GM20000 (cell line): Measurements from ENCODE around the gene ENKD1.

ENCODE experiments used
- DNase-seq: peaks from one replicate; pipeline ENCODE4 v3.0.0; 2012; ENCODE audit warnings: low spot score
- TF ChIP-seq, protein P1 (sequence below): IDR thresholded peaks from 2 replicates; pipeline ENCODE4 v1.5.1; 2012; ENCODE audit warnings: mild to moderate bottlenecking, control low read depth; ENCODE audit errors: extremely low read depth, missing control alignments

ENKD1 gene

DNA sequence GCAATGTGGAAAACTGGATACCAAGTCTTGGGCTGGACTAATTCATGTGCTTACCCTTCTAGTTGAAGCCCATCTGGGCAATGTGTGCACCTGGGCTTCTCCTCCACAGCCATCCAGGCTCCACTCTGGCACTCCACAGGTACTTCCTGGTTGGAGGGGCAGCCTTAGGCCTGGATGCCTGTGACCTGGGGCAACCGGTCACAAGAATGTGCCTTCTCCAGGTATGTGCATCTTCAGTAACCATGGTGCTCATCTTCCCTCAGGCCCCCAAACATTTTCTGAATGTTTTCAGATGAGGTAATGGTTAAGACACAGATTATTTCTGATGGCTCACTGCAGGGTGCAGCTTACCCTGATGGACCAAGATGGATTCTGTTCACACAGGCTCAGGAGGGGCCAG lies 11.2 kb upstream of the ENKD1 start:
- no peak for DNase-seq
- TF ChIP-seq, protein P1, sequence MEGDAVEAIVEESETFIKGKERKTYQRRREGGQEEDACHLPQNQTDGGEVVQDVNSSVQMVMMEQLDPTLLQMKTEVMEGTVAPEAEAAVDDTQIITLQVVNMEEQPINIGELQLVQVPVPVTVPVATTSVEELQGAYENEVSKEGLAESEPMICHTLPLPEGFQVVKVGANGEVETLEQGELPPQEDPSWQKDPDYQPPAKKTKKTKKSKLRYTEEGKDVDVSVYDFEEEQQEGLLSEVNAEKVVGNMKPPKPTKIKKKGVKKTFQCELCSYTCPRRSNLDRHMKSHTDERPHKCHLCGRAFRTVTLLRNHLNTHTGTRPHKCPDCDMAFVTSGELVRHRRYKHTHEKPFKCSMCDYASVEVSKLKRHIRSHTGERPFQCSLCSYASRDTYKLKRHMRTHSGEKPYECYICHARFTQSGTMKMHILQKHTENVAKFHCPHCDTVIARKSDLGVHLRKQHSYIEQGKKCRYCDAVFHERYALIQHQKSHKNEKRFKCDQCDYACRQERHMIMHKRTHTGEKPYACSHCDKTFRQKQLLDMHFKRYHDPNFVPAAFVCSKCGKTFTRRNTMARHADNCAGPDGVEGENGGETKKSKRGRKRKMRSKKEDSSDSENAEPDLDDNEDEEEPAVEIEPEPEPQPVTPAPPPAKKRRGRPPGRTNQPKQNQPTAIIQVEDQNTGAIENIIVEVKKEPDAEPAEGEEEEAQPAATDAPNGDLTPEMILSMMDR = no peak

DNA sequence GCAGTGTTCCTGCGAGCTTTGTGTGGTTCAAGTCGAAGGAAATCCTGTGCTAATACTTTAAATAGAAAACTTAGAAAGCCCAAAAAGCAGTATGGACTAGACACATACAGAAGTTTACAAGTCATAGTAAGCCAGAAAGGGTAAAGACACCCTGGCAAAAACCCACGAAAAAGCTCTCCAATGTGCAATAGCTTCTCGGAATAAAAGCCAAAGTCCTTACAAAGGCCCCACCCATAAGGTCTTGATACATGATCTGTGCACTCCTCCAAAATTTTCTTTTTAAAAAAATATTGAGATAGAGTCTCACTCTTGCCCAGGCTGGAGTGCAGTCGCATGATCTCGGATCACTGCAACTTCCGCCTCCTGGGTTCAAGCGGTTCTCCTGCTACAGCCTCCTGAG lies 10.4 kb upstream of the ENKD1 start:
- TF ChIP-seq, protein P1 = no peak

DNA sequence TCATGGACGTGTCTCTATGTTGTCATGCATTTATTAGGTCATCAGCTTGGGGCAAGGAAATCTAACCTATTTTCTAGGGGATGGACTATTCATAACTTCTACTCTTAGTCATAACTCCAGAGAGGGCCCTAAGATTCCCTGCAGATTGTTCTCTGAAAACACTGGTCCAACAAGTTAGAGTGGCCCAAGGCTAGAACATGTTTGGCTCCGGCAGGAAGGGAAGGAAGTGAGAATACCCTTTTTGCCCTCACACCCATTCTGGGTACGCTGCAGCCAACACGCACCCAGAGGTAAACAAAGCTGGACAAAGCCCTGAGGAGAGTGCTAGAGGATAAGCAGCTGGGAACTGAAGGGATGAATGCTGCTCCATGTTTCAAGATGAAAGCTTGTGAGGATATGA lies 10.0 kb upstream of the ENKD1 start:
- TF ChIP-seq, protein P1 = no peak
- no peak for DNase-seq

More for the DNA sequence above, 10.4 kb upstream of the ENKD1 start:
- DNase-seq = no peak

GRCh38 chr16:67675999-67676398 lies 9.4 kb upstream of the ENKD1 start:
- TF ChIP-seq, protein P1 = no peak
- no peak for DNase-seq

DNA sequence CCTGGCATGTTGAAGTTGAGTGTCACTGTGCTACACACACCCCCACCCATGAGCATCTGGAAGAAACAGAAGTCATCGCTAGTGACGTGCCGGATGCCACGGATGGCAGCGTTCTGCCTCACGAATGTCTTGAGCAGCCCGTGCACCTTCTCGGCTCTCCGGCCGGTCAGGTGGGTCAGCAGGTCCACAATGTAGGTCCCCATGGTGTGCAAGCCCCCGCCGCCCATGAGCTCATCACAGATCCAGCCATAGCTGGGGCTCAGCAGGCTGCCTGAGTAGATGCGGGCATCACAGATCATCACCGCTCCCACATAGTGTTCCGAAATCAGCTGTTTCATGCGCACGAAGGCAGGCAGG lies 9.0 kb upstream of the ENKD1 start:
- TF ChIP-seq, protein P1 = no peak
- DNase-seq = no peak

GRCh38 chr16:67674851-67675578 lies 8.5 kb upstream of the ENKD1 start:
- TF ChIP-seq, protein P1 = no peak
- DNase-seq = no peak

GRCh38 chr16:67673712-67674580 lies 7.4 kb upstream of the ENKD1 start:
- DNase-seq = no peak
- TF ChIP-seq, protein P1 = no peak
